Smooth muscle cell (in vitro differentiated cells): ENCODE results near the gene KIRREL3. TPM values are rescaled to one million over a fixed set of nuclear protein-coding genes. Genes with fewer than 3 reads are reported as not detected.

Experiments
- DNase-seq: peaks from one replicate; lab custom pipeline; 2025; ENCODE audit not compliant: unreplicated experiment; lab: John Stamatoyannopoulos, UW
- H2AFZ ChIP-seq: fragments of 200-600 bp; sonication (generic); 2 replicates; pipeline ENCODE4 v1.6.0; 2016; ENCODE audit warnings: antibody characterized with exemption, low read depth, mild to moderate bottlenecking
- H3F3A ChIP-seq: fragments of 200-600 bp; sonication (generic); 2 replicates; pipeline ENCODE4 v1.6.0; 2017; ENCODE audit warnings: antibody characterized with exemption, low read depth
- H3K27ac ChIP-seq: fragments of 200-600 bp; sonication (generic); 2 replicates; pipeline ENCODE4 v1.5.1; 2016; ENCODE audit warnings: low read depth, mild to moderate bottlenecking
- H3K27me3 ChIP-seq: fragments of 200-600 bp; sonication (generic); 2 replicates; pipeline ENCODE4 v1.6.1; 2016; ENCODE audit warnings: low read depth, mild to moderate bottlenecking
- H3K36me3 ChIP-seq: fragments of 200-600 bp; sonication (generic); 2 replicates; pipeline ENCODE4 v1.5.1; 2016; ENCODE audit warnings: low read depth
- H3K4me1 ChIP-seq: fragments of 200-600 bp; sonication (generic); 2 replicates; pipeline ENCODE4 v1.5.1; 2016; ENCODE audit warnings: low read depth
- H3K4me2 ChIP-seq: fragments of 200-600 bp; sonication (generic); 2 replicates; pipeline ENCODE4 v1.6.0; 2016; ENCODE audit warnings: mild to moderate bottlenecking
- H3K4me3 ChIP-seq: fragments of 200-600 bp; sonication (generic); 2 replicates; pipeline ENCODE4 v1.5.1; 2016; ENCODE audit warnings: mild to moderate bottlenecking
- H3K79me2 ChIP-seq: fragments of 200-600 bp; sonication (generic); 2 replicates; pipeline ENCODE4 v1.6.0; 2016; ENCODE audit warnings: low read depth, mild to moderate bottlenecking
- H3K9ac ChIP-seq: fragments of 200-600 bp; sonication (generic); 2 replicates; pipeline ENCODE4 v1.6.0; 2016; ENCODE audit warnings: low read depth
- H3K9me3 ChIP-seq: fragments of 200-600 bp; sonication (generic); replicated peaks from 2 replicates; pipeline ENCODE4 v1.5.1; 2016; ENCODE audit warnings: low read depth
- H4K20me1 ChIP-seq: fragments of 200-600 bp; sonication (generic); 2 replicates; pipeline ENCODE4 v1.6.0; 2016; ENCODE audit warnings: low read depth
- WGBS: methylation state at CpG from one replicate; pipeline ENCODE4 v1.1.7; 2016; ENCODE audit warnings: low lambda C conversion rate; 5-methylcytosine and 5-hydroxymethylcytosine counted together
- polyA plus RNA-seq: library from polyadenylated mRNA; unstranded; fragments of >200 nt; fragmentation: Nextera tagmentation; extraction: Ambion mirVana; gene quantifications from 2 replicates; pipeline ENCODE4 v1.2.1, GENCODE V29; 2016
- total RNA-seq: library from RNA; depleted of rRNA; stranded (reverse); fragments of >200 nt; gene quantifications from 2 replicates; pipeline ENCODE4 v1.2.3, GENCODE V29; 2014
- TF ChIP-seq, protein P1 (sequence below): fragments of 200-600 bp; sonication (generic); IDR thresholded peaks from 2 replicates; pipeline ENCODE4 v1.5.1; 2017; ENCODE audit warnings: borderline replicate concordance, mild to moderate bottlenecking, antibody characterized with exemption; ENCODE audit not compliant: insufficient read depth, poor library complexity, severe bottlenecking

The KIRREL3 gene
- total and polyA plus RNA-seq, 2 experiments from 2014 or later = 1.2 TPM; not detected in 1

DNA sequence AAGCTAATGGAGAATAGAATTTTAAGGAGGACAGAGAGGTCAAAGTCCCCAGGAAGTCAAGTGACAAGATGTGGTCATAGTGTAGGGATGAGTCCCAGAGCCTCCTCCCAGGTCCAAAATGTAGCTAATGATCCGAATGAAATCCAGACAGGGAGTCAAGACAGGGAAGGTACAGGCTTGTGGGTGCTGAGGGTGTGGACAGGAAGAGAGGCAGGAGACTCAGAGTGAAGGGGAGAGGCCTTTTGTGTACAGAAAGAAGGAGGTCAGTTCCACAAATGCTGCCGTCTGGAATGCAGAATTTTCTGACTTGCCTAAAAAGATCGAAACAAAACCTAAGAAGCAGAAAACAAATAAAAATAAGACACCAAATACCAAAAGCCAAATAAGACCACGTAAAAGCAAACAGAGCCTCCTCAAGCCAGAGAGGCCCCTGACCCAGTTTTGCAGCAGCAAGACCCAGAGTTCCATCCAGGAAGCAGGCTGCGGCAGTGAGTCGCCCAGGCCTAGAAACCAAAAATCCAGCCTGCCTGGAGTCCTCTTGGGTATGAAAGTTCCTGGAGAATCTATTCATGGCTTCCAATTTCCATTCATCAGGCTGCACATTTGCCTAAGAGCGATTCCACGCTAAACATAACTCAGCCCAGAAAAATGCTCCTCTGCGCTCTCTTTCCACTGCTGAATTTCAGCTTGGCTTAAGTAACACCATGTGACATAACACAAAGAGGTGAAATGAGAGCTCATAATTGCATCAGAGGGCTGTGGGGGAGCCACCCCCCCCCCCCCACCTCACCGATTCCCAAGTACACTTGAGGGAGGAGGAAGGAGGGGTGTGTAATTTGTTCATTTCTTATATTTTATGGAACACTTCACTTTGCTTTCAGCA is 71.2 kb downstream of the KIRREL3 start:
- no peaks in the 10 kb centered on the region for H3F3A ChIP-seq
- no peaks in the 10 kb centered on the region for H3K9me3 ChIP-seq
- no peaks in the 10 kb centered on the region for H3K27me3 ChIP-seq
- no peak for DNase-seq
- no peak overlapping the region for H3K9ac ChIP-seq
- 65% methylated on average over 10 of the region's 10 CpGs for WGBS
- H3K36me3 ChIP-seq = no peaks in the 10 kb centered on the region
- H3K79me2 ChIP-seq = no peaks in the 10 kb centered on the region
- H3K4me3 ChIP-seq = no peak overlapping the region
- no peaks in the 10 kb centered on the region for H3K4me1 ChIP-seq
- no peaks in the 10 kb centered on the region for H4K20me1 ChIP-seq
- peak overlapping the region; percentile 49 for H3K27ac ChIP-seq
- TF ChIP-seq, protein P1, sequence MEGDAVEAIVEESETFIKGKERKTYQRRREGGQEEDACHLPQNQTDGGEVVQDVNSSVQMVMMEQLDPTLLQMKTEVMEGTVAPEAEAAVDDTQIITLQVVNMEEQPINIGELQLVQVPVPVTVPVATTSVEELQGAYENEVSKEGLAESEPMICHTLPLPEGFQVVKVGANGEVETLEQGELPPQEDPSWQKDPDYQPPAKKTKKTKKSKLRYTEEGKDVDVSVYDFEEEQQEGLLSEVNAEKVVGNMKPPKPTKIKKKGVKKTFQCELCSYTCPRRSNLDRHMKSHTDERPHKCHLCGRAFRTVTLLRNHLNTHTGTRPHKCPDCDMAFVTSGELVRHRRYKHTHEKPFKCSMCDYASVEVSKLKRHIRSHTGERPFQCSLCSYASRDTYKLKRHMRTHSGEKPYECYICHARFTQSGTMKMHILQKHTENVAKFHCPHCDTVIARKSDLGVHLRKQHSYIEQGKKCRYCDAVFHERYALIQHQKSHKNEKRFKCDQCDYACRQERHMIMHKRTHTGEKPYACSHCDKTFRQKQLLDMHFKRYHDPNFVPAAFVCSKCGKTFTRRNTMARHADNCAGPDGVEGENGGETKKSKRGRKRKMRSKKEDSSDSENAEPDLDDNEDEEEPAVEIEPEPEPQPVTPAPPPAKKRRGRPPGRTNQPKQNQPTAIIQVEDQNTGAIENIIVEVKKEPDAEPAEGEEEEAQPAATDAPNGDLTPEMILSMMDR = no peak
- H2AFZ ChIP-seq = no peak overlapping the region
- H3K4me2 ChIP-seq = no peak overlapping the region

DNA sequence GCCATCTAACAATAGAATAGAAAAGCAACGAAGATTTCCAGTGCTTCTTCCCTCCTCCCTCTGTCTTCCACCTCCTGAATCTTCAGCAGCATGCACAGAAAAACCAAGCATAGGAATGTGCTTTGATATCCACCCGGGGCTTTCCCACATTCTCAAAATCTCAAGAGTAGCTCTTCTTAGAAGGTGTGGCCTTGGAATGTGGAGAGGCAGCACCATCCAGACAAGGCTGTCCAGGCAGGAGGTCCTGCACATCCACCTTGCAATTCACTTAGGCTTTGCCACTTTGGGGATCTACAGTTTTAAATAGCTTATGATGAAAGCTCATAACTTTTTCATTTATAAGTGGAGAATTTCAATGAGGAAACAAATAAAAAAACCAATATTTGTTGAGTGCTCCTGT is 72.9 kb downstream of the KIRREL3 start:
- H3K4me1 ChIP-seq = no peaks in the 10 kb centered on the region
- no peak overlapping the region for H3K4me3 ChIP-seq
- 68% methylated on average over 2 of the region's 2 CpGs for WGBS
- H3K9ac ChIP-seq = no peak overlapping the region
- H3F3A ChIP-seq = no peaks in the 10 kb centered on the region
- no peaks in the 10 kb centered on the region for H4K20me1 ChIP-seq
- no peaks in the 10 kb centered on the region for H3K36me3 ChIP-seq
- no peak for DNase-seq
- no peaks in the 10 kb centered on the region for H3K27me3 ChIP-seq
- TF ChIP-seq, protein P1 = no peak
- H3K4me2 ChIP-seq = no peak overlapping the region
- H2AFZ ChIP-seq = no peak overlapping the region
- H3K9me3 ChIP-seq = no peaks in the 10 kb centered on the region
- H3K27ac ChIP-seq = no peak overlapping the region
- H3K79me2 ChIP-seq = no peaks in the 10 kb centered on the region

DNA sequence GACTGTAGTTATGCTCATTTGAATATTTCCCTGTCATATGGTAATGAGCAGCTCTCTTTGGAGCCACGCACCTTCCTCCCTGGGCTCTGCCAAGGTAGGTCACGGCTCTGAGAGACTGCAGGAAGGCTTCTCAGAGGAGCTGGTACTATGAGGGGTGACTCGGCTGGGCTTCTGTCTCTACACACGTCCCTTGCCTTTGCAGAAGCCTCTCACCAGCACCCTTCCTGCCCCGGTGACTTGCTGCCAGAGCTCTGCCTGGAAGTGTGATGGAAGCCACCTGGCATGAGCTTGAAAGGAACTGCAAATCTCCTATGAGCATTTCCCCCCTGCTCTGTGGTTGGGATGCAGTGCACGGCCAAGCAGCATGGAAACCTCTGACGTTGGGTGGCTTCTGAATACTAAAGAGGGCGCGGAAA is 74.2 kb downstream of the KIRREL3 start:
- Histone ChIP-seq H2AFZ (no peak overlapping the region), H3K4me1 (no peaks in the 10 kb centered on the region), H3K9me3 (no peaks in the 10 kb centered on the region), H3F3A (no peaks in the 10 kb centered on the region), H3K4me3 (no peak overlapping the region), H3K27ac (no peak overlapping the region), H3K9ac (no peak overlapping the region), H3K27me3 (no peaks in the 10 kb centered on the region), H3K36me3 (no peaks in the 10 kb centered on the region), H4K20me1 (no peaks in the 10 kb centered on the region), H3K4me2 (no peak overlapping the region), H3K79me2 (no peaks in the 10 kb centered on the region)
- DNase-seq = no peak
- TF ChIP-seq, protein P1 = no peak
- WGBS = 79% methylated on average over 9 of the region's 9 CpGs
